Activated CD4-positive, alpha-beta T cell treated with anti-CD3 and anti-CD28 coated beads, Interleukin-2, amount 10 ng/mL, durations not matched to agents 7 days and 5 days (primary cell): ENCODE results near the gene TRPV4. TPM values are rescaled to one million over a fixed set of nuclear protein-coding genes. Genes with fewer than 3 reads are reported as not detected.

Experiments used
- CTCF ChIA-PET: fragments of 350-600 bp; sonication (Branson Sonifier 250); formaldehyde crosslinking; loops from one replicate; lab custom pipeline; 2021; ENCODE audit warnings: antibody characterized with exemption; lab: Charles Lee
- POLR2A ChIA-PET: fragments of 350-600 bp; sonication (Branson Sonifier 250); formaldehyde crosslinking; loops from one replicate; lab custom pipeline; 2021; ENCODE audit warnings: antibody characterized with exemption; lab: Charles Lee
- DNase-seq: peaks from one replicate; pipeline ENCODE4 v3.0.0-alpha.2; 2020
- H3K27ac Mint-ChIP-seq: one replicate; pipeline ENCODE4 v1.8.0; 2021; ENCODE audit warnings: mild to moderate bottlenecking, moderate library complexity, mixed read lengths
- H3K27me3 Mint-ChIP-seq: one replicate; pipeline ENCODE4 v1.8.0; 2021; ENCODE audit warnings: mixed read lengths
- H3K36me3 Mint-ChIP-seq: one replicate; pipeline ENCODE4 v1.8.0; 2021; ENCODE audit warnings: low read depth, mixed read lengths
- H3K4me1 Mint-ChIP-seq: one replicate; pipeline ENCODE4 v1.8.0; 2021; ENCODE audit warnings: mixed read lengths
- H3K4me3 Mint-ChIP-seq: one replicate; pipeline ENCODE4 v1.8.0; 2021; ENCODE audit warnings: mild to moderate bottlenecking, moderate library complexity, mixed read lengths
- H3K9me3 Mint-ChIP-seq: one replicate; pipeline ENCODE4 v1.8.0; 2021; ENCODE audit warnings: mixed read lengths
- total RNA-seq, 2 experiments: library from RNA; stranded (reverse); gene quantifications; one replicate each; pipeline ENCODE4 v1.2.3, GENCODE V29; 2021

TRPV4 gene
- total RNA-seq, 2 experiments from 2014 or later: 0.17 TPM; not detected in 1

DNA sequence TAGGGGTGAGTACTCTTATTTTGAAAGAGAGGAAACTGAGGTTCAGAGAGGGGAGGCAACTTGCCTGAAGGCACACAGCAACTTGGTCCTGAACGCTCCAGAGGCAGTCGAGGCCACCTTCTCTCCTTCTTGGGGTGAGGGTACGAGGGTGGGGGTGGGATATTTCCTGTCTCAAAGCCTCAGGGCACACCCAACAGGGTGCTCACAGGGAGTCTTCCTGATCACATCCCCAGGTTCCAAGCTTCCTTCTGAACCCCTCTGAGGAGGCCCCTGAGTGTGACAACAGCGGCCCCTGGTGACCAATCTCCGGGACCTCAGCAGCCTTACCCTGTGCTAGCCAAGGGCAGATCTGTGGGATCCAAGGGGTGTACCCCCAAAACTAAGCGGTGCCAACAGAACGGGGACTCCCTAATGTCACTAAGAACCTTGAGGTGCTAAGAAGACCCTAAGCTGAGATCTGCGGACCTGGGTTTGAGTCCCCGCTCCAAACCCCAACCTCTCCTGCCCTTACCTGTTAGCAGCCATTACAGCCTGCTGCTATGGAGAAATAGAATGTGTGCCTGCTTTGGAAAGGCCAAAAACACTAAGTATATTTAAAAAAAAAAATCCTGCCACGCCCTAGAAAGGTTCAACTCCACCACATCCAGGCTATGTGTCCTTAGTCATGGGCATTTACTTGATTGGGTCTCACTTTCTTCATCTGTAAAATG is 57.9 kb downstream of the TRPV4 start:
- H3K36me3 Mint-ChIP-seq: no peaks in the 10 kb centered on the region
- no peak overlapping the region for H3K4me3 Mint-ChIP-seq
- DNase-seq: peak; percentile 75
- H3K27ac Mint-ChIP-seq: no peak overlapping the region
- POLR2A ChIA-PET: no interaction called here
- peaks cover 10% of the 10 kb centered on the region for H3K4me1 Mint-ChIP-seq
- no peaks in the 10 kb centered on the region for H3K27me3 Mint-ChIP-seq
- H3K9me3 Mint-ChIP-seq: no peaks in the 10 kb centered on the region
- CTCF ChIA-PET: interaction anchor here (0.6 to 1.6 kb wide), 13 partner anchors 13 to 1000 kb away, joined by 3 to 9 read pairs (median 3); no protein-coding TSS in a partner anchor

DNA sequence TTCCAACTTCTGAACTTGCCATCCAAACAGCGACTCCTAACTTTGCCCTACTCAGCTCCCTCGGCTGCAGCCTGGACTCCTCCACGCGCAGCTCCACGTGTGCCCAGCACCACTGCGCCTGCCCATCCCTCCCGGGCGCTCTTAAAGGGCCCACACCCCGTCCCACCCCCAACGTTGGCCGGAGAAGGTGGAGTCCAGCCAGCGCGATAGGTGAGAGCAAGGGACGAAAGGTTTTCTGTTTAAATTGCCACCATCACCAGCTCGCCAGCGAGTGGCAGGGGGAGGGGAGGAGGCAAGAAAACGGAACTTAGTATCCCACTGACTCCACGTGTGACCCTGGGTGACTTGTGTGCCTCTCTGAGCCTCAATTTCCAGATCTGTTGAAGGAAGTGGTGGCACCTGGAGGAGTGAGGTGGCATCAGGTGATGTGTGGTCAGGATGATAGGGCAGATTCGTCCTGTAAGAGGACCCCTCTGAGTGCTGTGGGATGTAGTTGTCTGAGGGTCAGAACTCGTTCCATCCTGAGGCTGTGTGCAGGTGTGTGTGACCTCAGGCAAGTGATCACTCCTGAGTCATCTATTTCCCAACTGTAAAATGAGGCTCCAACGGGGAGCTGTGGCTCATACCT is 59.7 kb downstream of the TRPV4 start:
- no peaks in the 10 kb centered on the region for H3K27me3 Mint-ChIP-seq
- CTCF ChIA-PET: interaction anchor here (0.5 to 1.6 kb wide), 4 partner anchors 86 to 342 kb away, joined by 3 to 9 read pairs (median 4); no protein-coding TSS in a partner anchor
- POLR2A ChIA-PET: no interaction called here
- no peaks in the 10 kb centered on the region for H3K9me3 Mint-ChIP-seq
- H3K27ac Mint-ChIP-seq: no peak overlapping the region
- no peak overlapping the region for H3K4me3 Mint-ChIP-seq
- H3K36me3 Mint-ChIP-seq: no peaks in the 10 kb centered on the region
- peaks cover 10% of the 10 kb centered on the region for H3K4me1 Mint-ChIP-seq
- no peak for DNase-seq

DNA sequence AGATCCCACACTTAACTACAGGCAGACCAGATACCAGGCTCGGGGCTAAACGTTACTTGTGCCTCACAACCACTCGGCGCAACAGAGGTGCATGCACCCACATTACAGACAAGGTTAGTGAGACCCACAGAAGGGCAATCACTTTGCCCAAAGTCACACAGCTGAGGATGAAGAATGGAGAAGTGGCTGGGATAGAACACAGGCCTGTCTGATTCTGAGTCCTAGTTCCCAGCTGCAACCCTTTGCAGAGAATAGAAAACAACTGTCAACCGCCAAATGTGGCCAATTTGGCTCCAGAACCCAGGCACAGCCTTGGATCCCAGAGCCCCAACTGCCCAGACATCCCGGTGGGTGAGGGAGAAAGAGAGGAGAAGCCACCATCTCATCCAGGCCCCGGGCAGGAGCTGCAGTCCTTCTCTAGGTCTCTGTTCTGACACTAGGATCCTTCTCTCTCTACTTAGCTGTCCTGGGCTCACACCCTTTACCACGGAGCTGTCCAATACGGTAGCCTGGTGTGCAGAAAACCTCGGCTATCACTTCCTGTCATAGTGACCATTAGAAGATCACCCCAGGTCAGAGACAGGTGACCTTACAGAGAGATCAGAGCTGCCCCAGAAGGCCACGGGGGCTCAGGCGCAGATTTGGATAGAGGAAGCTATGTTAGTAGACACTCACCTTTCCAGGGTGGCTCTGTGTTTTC is 60.4 kb downstream of the TRPV4 start:
- H3K27me3 Mint-ChIP-seq: no peaks in the 10 kb centered on the region
- ChIA-PET CTCF (interaction anchor here (1.0 kb wide), 1 partner anchor 252 kb away, joined by 3 read pairs; no protein-coding TSS in a partner anchor), POLR2A (no interaction called here)
- H3K27ac Mint-ChIP-seq: no peak overlapping the region
- H3K4me3 Mint-ChIP-seq: no peak overlapping the region
- H3K36me3 Mint-ChIP-seq: no peaks in the 10 kb centered on the region
- H3K9me3 Mint-ChIP-seq: no peaks in the 10 kb centered on the region
- peaks cover 10% of the 10 kb centered on the region for H3K4me1 Mint-ChIP-seq
- DNase-seq: no peak

DNA sequence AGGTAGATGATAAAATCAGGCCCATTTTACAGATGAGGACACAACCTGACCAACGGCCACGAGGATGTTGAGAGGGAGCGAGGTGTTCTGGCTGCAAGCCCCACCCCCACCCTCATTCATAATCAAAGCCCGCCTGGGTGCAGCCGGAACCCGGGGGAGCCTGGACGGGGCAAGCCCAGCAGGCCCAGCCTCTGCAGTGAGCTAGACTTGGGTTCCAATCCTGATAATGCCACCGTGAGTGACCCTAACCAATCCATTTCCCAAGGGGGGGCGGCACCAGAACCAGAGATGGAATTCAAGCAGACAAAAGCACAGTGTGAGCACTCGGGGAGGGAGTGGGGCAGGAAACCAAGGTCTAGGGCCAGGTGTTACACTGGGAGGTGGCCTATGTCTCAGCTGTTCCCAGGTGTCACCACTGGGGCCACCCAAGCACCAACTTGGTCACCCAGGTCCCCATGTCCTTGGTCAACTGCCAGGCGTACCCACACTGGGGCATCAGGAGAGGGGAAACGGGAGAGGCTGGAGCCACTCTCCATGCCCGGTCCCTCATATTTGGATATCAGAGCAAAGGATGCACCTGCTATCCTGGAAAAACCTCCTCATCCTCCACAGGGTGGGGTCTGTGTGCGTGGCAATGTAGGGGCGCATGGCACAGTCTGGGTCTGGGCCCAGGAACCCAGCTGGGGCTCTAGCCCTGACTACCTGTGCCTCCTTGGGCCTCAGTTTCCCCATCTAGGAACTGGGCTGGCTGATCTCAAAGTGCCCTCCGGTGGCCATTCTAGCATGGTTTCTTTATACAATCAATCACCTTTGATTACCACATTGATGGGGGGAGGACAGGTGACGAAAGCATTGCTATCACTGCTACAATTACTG is 61.2 kb downstream of the TRPV4 start:
- Mint-ChIP-seq H3K4me3 (no peak overlapping the region), H3K9me3 (no peaks in the 10 kb centered on the region)

GRCh38 chr12:109770861-109771670 is 62.1 kb downstream of the TRPV4 start:
- H3K4me3 Mint-ChIP-seq: no peak overlapping the region
- peaks cover 4% of the 10 kb centered on the region for H3K4me1 Mint-ChIP-seq
- H3K9me3 Mint-ChIP-seq: no peaks in the 10 kb centered on the region
- no peak overlapping the region for H3K27ac Mint-ChIP-seq
- CTCF ChIA-PET: interaction anchor here (1.3 kb wide), 1 partner anchor 343 kb away, joined by 3 read pairs; no protein-coding TSS in a partner anchor
- POLR2A ChIA-PET: no interaction called here
- no peaks in the 10 kb centered on the region for H3K27me3 Mint-ChIP-seq
- no peak for DNase-seq
- no peaks in the 10 kb centered on the region for H3K36me3 Mint-ChIP-seq

More for the DNA sequence above, 61.2 kb downstream of the TRPV4 start:
- Mint-ChIP-seq H3K36me3 (no peaks in the 10 kb centered on the region), H3K27ac (no peak overlapping the region), H3K4me1 (peaks cover 4% of the 10 kb centered on the region), H3K27me3 (no peaks in the 10 kb centered on the region)
- POLR2A ChIA-PET: no interaction called here
- DNase-seq: no peak
- CTCF ChIA-PET: interaction anchor here (1.0 kb wide), 1 partner anchor 251 kb away, joined by 3 read pairs; no protein-coding TSS in a partner anchor

DNA sequence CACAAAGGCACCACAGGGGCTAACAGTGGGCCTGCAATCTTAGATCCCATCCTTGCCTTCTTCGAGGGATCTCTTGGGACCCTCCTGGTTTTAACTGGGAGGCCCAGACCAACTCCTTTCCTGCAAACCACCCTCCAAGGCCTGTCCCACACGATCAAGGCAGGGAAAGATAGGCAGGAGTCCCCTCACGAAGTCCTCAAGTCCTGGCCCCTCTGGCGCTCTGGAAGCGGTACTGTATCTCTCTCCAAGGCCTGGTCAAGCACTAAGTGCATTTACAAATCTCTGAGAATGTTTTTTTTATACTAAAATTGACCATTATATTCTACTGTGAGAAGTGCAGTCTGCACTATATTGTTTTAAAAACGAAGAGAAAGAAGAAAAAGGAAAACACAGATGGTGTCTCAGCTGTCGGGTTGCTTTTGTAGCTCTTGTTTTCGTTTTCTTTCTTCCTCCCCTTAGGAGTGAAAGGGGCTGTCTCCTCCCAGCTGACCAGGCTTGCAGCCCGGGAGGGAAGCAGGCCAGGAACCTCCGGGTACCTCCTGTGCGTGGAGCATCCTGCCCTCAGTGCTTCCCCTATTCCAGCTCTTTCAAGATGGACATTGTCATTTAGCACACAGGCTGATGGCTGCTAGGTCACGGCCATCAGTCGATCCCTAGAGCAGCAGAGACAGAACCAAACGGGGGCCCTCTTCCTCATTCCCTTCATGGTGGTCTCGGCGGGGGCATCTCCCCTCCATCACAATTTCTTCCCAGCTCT is 62.9 kb downstream of the TRPV4 start:
- Mint-ChIP-seq H3K4me3 (no peak overlapping the region), H3K36me3 (no peaks in the 10 kb centered on the region), H3K27ac (no peak overlapping the region), H3K4me1 (peaks cover 4% of the 10 kb centered on the region), H3K27me3 (no peaks in the 10 kb centered on the region), H3K9me3 (no peaks in the 10 kb centered on the region)
- POLR2A ChIA-PET: no interaction called here
- CTCF ChIA-PET: interaction anchor here (1.3 kb wide), 1 partner anchor 342 kb away, joined by 3 read pairs; no protein-coding TSS in a partner anchor
- no peak for DNase-seq

- DNase-seq: no peak
- ChIA-PET CTCF (no interaction called here), POLR2A (no interaction called here)
- Mint-ChIP-seq H3K4me3 (no peak overlapping the region), H3K27ac (no peak overlapping the region), H3K36me3 (no peaks in the 10 kb centered on the region), H3K27me3 (no peaks in the 10 kb centered on the region), H3K4me1 (peaks cover 4% of the 10 kb centered on the region), H3K9me3 (no peaks in the 10 kb centered on the region)
Measured at GRCh38 chr12:109768901-109769670, 64.1 kb downstream of the TRPV4 start.

DNA sequence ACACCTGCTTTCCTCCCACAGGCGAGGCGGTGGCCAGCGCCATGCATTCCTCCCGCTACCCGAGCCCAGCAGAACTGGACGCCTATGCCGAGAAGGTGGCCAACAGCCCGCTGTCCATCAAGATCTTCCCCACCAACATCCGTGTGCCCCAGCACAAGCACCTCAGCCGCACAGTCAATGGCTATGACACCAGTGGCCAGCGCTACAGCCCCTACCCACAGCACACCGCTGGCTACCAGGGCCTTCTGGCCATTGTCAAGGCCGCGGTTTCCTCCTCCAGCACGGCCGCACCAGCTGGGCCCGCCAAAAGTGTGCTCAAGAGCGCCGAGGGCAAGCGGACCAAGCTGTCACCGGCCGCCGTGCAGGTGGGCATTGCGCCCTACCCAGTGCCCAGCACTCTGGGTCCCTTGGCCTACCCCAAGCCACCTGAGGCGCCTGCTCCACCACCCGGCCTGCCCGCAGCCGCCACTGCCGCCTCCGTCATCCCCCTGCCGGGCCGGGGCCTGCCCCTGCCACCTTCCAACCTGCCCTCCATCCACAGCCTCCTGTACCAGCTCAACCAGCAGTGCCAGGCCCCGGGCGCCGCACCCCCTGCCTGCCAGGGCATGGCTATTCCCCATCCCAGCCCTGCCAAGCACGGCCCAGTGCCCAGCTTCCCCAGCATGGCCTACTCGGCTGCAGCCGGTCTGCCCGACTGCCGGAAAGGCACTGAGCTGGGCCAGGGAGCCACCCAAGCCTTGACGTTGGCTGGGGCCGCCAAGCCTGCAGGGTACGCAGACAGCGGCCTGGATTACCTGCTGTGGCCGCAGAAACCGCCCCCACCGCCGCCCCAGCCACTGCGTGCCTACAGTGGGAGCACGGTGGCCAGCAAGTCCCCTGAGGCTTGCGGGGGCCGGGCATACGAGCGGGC is 65.0 kb downstream of the TRPV4 start:
- no peaks in the 10 kb centered on the region for H3K36me3 Mint-ChIP-seq
- no peak for DNase-seq
- ChIA-PET CTCF (no interaction called here), POLR2A (no interaction called here)
- H3K27ac Mint-ChIP-seq: no peak overlapping the region
- H3K9me3 Mint-ChIP-seq: peaks cover 4% of the 10 kb centered on the region
- no peak overlapping the region for H3K4me3 Mint-ChIP-seq
- H3K4me1 Mint-ChIP-seq: peaks cover 3% of the 10 kb centered on the region
- no peaks in the 10 kb centered on the region for H3K27me3 Mint-ChIP-seq

DNA sequence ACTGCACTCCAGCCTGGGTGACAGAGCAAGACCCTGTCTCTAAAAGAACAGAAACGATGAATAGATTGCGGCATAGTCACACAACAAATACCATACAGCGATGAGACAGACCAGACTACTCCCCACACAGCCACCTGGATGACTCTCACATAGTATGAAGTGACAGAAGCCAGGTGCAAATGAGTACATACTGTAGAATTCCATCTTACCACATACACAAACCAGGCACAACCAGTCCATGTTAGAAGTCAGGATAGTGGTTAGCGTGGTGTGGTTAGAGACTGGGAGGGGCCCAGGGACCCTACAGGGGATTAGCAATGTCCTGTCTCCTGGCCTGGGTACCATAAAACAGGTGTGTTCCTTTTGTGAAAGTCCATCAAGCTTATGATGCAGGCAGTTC is 65.7 kb downstream of the TRPV4 start:
- peaks cover 6% of the 10 kb centered on the region for H3K9me3 Mint-ChIP-seq
- no peak for DNase-seq
- ChIA-PET POLR2A (no interaction called here), CTCF (no interaction called here)
- H3K4me1 Mint-ChIP-seq: peaks cover 3% of the 10 kb centered on the region
- H3K27me3 Mint-ChIP-seq: no peaks in the 10 kb centered on the region
- H3K36me3 Mint-ChIP-seq: no peaks in the 10 kb centered on the region
- no peak overlapping the region for H3K4me3 Mint-ChIP-seq
- no peak overlapping the region for H3K27ac Mint-ChIP-seq

DNA sequence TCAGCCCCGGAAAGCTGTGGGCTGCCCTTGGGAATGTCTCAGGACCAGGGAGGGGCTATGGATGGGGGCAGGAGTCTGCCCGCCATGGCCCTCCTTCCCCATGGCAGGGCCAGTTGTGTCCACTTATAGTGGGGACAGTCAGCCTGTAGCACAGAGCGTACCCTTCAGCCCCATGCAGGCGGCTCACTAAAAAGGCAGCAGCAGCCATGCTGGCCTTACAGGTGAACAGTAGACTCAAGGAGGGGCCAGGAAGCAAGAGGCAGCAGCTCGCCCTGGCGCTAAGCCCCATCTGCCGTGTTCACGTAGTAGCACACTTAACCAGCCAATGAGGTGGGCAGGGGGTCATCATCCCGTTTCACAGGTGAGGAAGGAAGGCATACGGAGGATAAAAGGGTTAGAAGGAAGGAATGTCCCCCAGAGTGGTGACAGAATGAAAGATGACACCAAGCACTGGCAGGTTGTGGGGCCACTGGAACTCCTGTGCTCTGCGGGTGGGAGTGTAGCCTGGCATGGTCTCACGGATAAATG is 66.9 kb downstream of the TRPV4 start:
- H3K4me1 Mint-ChIP-seq: peaks cover 3% of the 10 kb centered on the region
- ChIA-PET POLR2A (no interaction called here), CTCF (interaction anchor here (1.3 kb wide), 1 partner anchor 172 kb away, joined by 5 read pairs; no protein-coding TSS in a partner anchor)
- no peaks in the 10 kb centered on the region for H3K36me3 Mint-ChIP-seq
- no peak for DNase-seq
- no peak overlapping the region for H3K27ac Mint-ChIP-seq
- H3K4me3 Mint-ChIP-seq: no peak overlapping the region
- H3K27me3 Mint-ChIP-seq: no peaks in the 10 kb centered on the region
- peaks cover 6% of the 10 kb centered on the region for H3K9me3 Mint-ChIP-seq
